Stomach smooth muscle (tissue), 2 donors: ENCODE data around the gene SLC7A4.
A peak's percentile ranks its signal among the peaks of the same experiment; 100 is the strongest.
"Not testable (repeated sequence)": the region's sequence is repeated elsewhere in the genome, so short reads cannot be mapped to it uniquely, and the experiment has no call there.

Experiments used
- H3K27ac ChIP-seq: one replicate; pipeline ENCODE4 v1.7.0; 2013; ENCODE audit warnings: mild to moderate bottlenecking, low read length, inconsistent platforms
- H3K27me3 ChIP-seq, 2 donors: one replicate each; pipeline ENCODE4 v1.7.0; 2013; ENCODE audit warnings: low read length in 2 of 2; ENCODE audit not compliant: insufficient read depth in 2 of 2, control insufficient read depth in 1 of 2
- H3K36me3 ChIP-seq, 2 donors: one replicate each; pipeline ENCODE4 v1.7.0; 2013; ENCODE audit warnings: low read length in 2 of 2; ENCODE audit not compliant: control insufficient read depth in 2 of 2, insufficient read depth in 2 of 2
- H3K4me1 ChIP-seq: one replicate; pipeline ENCODE4 v1.7.0; 2013; ENCODE audit warnings: low read length; ENCODE audit not compliant: control insufficient read depth, insufficient read depth
- H3K4me3 ChIP-seq, 2 donors: one replicate each; pipeline ENCODE4 v1.7.0; 2013; ENCODE audit warnings: low read length in 2 of 2
- H3K9ac ChIP-seq, 2 donors: one replicate each; pipeline ENCODE4 v1.7.0; 2013; ENCODE audit warnings: low read length in 2 of 2, mild to moderate bottlenecking in 1 of 2
- H3K9me3 ChIP-seq, 2 donors: one replicate each; pipeline ENCODE4 v1.7.0; 2013; ENCODE audit warnings: low read length in 2 of 2; ENCODE audit not compliant: control insufficient read depth in 2 of 2
- donor health status: healthy.
- donor health status: Pancreatic carcinoma.

Gene SLC7A4

DNA sequence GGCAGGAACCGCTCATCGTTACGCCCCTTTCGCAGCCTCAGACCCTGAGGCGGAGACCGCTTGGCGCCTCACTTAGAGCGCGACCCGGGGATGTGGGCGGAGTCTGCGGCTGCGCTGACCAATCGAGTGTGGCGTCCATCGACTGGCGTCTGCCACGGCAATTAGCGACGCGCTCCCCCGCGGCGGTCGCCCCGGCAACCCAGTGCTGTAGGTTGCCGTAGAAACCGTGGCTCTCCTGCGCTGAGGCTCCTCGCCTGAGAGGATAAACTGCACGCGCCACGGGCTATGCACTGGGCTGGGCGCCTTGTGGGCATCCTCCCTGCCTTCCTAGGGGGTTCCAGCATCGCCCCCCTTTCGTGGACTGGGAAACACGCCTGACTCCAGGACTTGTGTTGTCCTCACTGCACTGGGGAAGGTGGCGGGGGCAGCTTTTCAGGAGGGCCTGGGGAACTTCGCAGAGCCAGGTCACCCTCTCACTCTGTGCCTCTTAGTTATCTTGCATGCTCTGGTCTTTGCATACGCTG, 18.1 kb downstream of the SLC7A4 start:
- Histone ChIP-seq H3K36me3 (no peaks in the 10 kb centered on the region), H3K4me1 (peaks cover 24% of the 10 kb centered on the region), H3K27ac (peak overlapping the region; percentile 49), H3K27me3 (no peaks in the 10 kb centered on the region), H3K4me3 (peak overlapping the region; percentile 79 to 82), H3K9ac (peak overlapping the region; percentile 60 to 64), H3K9me3 (no peaks in the 10 kb centered on the region)

DNA sequence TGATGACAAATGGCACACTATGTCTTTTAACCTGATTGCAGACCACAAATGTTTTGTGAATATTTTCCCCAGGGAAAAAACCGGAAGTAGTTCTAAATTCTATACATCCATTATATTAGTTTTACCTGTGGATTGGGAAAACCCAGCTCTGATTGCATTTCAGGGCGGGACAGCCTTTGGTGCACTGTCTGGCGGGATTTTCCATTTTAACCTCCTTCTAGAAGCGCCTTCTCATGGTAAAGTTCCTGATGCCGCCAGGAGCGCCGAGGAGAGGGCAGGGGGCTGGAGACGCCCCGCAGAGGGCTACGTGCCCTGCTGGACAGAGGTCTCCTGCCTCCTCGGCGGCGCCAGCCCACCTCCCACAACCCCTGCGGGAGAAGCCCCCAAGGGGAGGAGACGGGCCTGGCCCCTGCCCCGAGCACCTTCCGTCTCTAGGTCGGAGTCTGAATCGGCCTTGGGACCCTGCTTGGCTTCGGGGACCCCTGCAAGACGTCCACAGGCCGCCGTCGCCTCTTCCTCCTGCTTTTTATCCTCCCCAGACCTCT, 18.6 kb downstream of the SLC7A4 start:
- no peaks in the 10 kb centered on the region for H3K27me3 ChIP-seq
- H3K27ac ChIP-seq, result peak overlapping the region; percentile 49
- no peaks in the 10 kb centered on the region for H3K36me3 ChIP-seq
- H3K4me3 ChIP-seq, result peak overlapping the region; percentile 79 to 82
- peaks cover 24% of the 10 kb centered on the region for H3K4me1 ChIP-seq
- H3K9me3 ChIP-seq, result no peaks in the 10 kb centered on the region
- peak overlapping the region; percentile 60 to 64 for H3K9ac ChIP-seq

DNA sequence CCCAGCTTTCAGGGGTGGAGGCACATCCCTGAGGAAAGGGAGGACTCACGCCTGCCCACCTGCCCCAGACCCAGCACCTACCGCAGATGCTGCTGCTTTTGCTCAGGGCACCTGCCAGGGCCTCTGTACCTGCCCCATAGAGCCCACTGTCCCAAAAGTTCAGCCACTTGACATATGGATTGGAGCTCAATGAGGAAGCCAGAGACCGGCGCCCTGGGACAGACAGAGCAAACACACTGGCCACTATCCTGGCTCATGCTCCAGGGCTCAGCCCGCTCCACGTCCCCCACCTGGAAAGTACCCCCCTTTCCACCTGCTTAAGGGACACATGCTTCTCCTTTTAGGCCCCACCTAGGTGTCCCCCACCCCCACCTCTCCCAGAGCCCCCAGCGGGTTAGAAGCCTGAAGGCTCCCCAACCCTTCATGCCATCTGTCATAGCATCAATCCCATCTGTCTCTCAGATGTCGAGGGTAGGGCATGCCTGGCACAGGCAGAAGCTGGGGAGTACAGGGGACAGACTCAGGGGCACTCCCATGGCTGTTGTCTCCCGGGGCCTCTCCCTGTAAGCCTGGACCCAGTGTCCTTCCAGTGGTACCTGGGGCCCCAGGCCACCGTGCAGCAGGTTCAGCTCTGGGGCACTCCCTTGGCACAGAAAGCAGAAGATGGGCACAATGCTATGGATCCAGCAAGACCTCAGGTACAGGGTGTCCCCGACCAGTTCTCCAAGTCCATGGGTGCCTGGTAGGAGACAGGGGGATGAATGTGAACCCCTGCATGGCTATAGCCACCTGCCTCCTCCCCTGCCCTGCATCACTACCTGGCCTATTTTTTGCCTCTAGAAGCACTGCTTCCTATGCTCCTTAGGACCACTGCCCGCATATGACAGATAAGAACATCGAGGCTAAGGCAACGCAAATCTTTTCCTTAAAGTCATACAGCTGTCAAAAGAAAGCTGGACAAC, 19.6 kb downstream of the SLC7A4 start:
- Histone ChIP-seq H3K9me3 (no peaks in the 10 kb centered on the region), H3K27ac (no peak overlapping the region), H3K27me3 (no peaks in the 10 kb centered on the region), H3K36me3 (no peaks in the 10 kb centered on the region), H3K9ac (no peak overlapping the region), H3K4me3 (no peak overlapping the region), H3K4me1 (peaks cover 24% of the 10 kb centered on the region)

DNA sequence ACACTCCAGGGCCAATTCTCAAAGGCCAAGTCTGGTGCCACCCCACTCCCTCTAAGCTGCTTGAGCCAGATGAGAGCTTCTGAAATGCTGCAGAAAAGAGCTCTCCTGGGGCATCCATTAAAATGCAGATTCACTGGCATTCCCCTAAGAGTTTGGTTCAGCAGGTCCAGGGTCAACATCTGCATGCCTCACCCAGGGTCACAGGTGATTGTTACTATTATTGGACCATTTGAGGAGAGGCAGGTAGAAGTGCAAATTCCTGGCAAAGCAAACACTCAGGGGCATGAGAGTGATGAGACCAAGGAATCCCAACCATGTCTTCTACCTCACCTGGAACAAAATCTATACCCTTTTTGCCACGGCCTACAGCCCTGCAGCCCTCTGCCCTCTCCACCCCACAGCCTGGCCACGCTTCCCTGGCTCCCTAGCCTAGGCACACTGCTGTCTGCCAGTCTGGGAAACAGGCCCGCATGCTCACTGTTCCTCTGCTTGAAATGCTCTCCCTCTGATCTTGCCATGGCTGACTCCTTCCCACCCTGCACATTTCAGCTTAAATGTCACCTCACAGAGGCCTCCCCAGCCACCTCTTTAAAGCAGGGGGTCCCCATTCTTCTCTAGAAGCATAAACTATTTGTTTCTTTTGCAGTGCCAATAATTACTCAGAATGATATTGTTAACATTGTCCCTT, 21.8 kb downstream of the SLC7A4 start:
- Histone ChIP-seq H3K27me3 (no peaks in the 10 kb centered on the region), H3K9me3 (no peaks in the 10 kb centered on the region), H3K9ac (no peak overlapping the region), H3K27ac (no peak overlapping the region), H3K36me3 (no peaks in the 10 kb centered on the region), H3K4me1 (peaks cover 22% of the 10 kb centered on the region), H3K4me3 (no peak overlapping the region)

DNA sequence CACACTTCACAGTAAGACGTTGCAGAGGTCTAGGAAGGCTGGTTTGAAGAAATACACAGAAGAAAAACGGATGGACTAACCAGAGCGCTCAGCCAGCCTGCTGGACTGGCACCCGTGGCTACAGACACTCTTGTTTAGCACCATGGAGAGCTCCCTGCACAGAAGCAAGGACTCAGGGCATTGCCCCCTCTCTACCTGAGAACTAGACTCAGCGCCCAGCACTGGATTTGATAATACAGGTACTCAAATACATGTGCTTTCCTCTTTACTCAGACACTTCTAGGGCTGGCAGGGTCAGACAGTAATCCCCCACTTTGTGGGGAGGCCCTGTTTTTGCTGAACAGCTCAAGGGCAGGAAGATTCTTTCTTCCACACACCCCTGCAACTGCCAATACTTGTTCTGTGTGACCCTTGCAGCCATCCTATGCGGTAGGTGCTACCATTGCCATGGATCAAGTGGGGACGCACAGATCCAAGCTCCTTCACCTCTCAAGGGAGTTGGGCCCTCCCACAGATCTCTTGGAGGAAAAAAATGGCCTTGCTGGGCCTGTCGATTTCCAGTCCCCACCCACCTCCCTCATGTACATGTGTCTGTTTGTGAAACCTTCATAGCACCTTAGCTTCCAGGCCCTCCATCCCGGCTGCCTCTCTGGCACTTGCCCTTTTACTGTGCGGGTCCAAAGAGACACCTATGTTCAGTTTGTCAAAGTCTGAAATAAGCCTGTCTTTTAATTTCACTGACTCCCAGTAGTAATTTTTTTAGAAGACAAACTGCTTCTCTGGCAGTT, 22.5 kb downstream of the SLC7A4 start:
- no peak overlapping the region for H3K9ac ChIP-seq
- H3K4me3 ChIP-seq, result no peak overlapping the region
- H3K36me3 ChIP-seq, result no peaks in the 10 kb centered on the region
- H3K27ac ChIP-seq, result no peak overlapping the region
- no peaks in the 10 kb centered on the region for H3K27me3 ChIP-seq
- H3K9me3 ChIP-seq, result no peaks in the 10 kb centered on the region
- H3K4me1 ChIP-seq, result peaks cover 14% of the 10 kb centered on the region

DNA sequence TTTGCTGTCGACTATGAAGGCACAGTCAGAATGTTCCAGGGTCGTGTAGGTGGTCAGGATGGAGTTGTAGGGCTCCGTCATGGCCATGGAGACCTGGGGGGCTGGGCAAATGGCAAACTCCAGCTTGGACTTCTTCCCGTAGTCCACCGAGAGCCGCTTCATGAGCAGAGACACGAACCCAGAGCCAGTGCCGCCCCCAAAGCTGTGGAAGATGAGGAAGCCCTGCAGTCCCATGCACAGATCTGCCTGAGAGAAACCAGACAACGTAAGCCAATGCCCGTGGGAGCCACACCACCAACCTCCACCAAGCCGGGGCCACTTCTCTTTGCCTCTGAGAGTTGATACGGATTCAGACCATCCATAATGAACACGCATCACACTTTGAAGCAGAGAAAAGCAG, 23.2 kb downstream of the SLC7A4 start:
- not testable (repeated sequence) for H3K36me3 ChIP-seq, H3K9me3 ChIP-seq, H3K27ac ChIP-seq, H3K9ac ChIP-seq, H3K4me3 ChIP-seq, H3K4me1 ChIP-seq, H3K27me3 ChIP-seq

DNA sequence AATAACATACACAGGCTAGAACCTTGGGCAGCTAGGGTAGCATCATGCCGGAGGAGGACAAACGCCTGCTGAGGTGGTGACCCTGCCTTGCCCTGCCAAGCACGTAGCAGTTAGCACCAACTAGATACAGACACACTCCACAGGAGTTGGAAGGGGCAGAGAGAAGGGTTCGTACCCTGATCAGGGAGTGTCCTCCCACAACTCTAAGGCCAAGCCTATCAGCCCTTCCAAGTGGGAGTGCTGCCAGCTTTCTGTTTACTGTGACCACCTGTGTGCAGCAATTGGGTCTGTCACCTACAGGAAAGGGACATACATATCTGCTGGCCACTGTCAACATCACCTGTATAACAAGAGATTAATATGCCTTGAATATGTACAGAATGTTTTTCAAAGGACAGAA, 28.6 kb downstream of the SLC7A4 start:
- H3K9me3 ChIP-seq, result no peaks in the 10 kb centered on the region
- peak overlapping the region; percentile 96 for H3K27ac ChIP-seq
- peak overlapping the region in 1 of 2 donors; percentile 15 for H3K4me3 ChIP-seq
- peaks cover 0 to 7% of the 10 kb centered on the region in 2 donors for H3K36me3 ChIP-seq
- no peaks in the 10 kb centered on the region for H3K27me3 ChIP-seq
- H3K9ac ChIP-seq, result peak overlapping the region; percentile 36 to 85
- H3K4me1 ChIP-seq, result peaks cover 36% of the 10 kb centered on the region

DNA sequence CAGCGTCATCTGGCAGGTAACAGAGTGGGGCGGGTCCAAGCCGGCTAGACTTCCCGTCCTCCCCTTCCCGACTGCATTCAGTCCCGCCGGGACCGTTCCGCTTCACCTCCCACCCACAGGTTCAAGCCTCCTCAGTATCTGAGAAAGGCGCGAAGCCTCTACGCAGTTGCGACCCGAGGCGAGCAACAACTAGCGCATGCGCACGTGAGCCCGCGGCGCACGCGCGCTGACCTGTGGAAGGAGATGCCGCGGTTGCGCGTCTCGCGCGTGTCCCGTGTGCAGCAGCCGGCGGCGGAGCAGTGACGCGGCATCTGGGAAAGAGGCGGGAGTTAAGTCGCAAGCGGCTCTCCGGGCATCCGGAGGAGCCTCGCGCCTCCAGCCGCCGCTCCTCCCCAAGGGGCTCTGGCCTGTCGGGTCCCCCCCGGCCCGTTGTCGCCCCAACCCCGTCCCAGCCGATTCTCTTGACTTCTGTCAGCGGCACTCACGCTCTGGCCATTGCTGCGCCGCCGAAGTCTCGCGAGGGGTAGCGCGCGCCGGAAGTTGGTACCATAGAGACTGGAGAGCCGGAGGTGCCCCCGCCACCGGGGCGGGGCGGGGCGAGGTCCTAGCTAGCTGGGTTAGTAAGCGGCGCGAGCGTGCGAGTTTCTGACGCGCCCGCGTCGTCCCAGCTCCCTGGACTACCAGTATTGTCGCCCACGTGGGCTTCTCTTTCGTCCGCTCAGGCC, 30.6 kb downstream of the SLC7A4 start, which contains the start of gene THAP7:
Gene THAP7 (minus strand): TSS at position 518 of the 725 bp plus-strand sequence. CDS start 207 bp downstream, at position 311.
- peak within 1 kb of the TSS; percentile 85 to 95 for H3K9ac ChIP-seq
- H3K9me3 ChIP-seq, result no peaks in the 10 kb centered on the region
- H3K4me3 ChIP-seq, result peak within 1 kb of the TSS; percentile 65 to 90
- H3K27ac ChIP-seq, result peak within 1 kb of the TSS; percentile 96
- peaks cover 36% of the 10 kb centered on the region for H3K4me1 ChIP-seq
- no peaks in the 10 kb centered on the region for H3K27me3 ChIP-seq
- H3K36me3 ChIP-seq, result peaks cover 6 to 14% of the 10 kb centered on the region in 2 donors

DNA sequence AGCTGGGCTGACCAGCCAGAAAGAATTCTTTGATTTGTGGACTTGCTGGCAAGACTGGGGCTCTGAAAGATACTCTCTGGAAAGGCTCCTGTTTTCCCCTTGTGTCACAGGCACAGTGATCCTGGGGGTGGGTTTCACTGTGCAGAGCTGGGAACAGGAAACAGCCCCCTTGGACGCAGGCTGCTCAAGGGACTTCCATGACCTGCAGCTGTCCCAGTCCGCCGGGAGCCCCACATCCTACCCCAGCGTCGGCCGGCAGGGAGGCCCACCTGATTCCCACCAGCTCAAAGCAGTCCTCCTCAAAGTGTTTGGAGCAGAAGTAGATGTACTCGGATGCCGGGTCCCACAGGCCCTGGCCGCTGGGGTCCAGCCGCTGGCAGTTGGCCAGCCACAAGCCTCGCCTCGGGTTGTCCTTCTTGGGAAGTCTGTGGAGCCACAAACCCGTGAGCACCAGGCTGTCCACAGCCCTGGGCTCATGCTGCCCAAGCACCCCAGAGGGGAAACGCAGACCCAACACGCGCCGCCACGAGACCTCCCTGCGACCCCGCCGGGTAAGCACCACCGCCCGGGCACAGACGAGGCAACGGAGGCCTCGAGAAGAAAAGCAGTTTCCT, 31.3 kb downstream of the SLC7A4 start:
- Histone ChIP-seq H3K9ac (peak overlapping the region; percentile 85 to 95), H3K27me3 (no peaks in the 10 kb centered on the region), H3K27ac (peak overlapping the region; percentile 96), H3K36me3 (peaks cover 6 to 16% of the 10 kb centered on the region in 2 donors), H3K4me1 (peaks cover 36% of the 10 kb centered on the region), H3K4me3 (peak overlapping the region; percentile 65 to 90), H3K9me3 (no peaks in the 10 kb centered on the region)
